ENCODE data around the gene C1QTNF1. TPM values are rescaled to one million over a fixed set of nuclear protein-coding genes. Genes with fewer than 3 reads are reported as not detected.

Gene C1QTNF1
- total and polyA plus RNA-seq, 9 of the 15 experiments (the other 6 are each of a cell fraction or from before 2014, with no cell fraction given): 0.09 TPM; not detected in 8

DNA sequence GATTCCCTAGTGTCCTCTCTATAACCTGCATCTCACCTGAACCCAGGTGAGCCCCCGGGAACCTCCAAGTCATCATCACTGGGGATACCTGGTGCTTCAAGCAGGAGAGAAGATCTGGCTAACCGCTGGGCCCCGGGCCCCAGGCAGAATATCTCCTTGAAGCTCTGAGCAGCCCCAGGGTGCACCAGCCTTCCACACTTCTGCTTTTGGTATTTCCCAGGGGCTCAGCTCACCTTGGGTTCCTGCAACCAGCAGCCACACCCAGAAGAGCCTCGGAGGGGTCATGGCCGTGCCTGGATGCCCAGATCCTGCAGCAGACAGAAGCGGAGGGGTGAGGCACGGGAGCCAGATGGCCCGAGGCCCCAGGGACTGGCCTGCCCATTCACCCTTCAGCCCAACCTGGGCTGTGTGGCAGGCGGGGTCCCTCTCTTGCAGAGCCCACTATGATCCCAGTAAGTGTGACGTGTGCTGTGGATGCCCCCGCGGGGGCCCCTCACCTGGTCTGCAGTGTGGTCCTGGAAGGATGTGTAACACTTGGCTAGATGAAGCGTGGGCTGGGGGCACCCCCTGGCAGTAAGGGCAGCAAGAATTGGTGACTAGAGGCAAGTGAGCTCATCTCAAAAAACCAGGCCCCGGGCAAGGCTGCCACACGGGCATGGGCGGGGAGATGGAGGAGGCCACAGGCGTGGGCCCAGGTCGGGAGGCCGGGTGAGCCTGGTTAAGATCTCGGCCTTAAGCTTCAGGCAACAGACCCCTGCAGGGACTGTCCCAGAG, 46.9 kb upstream of the C1QTNF1 start:
- DNase-seq (ENCODE audit: extremely low read depth in 1 of 4, low spot score in 3 of 4): no peak
- H3K79me2 ChIP-seq (ENCODE audit: control insufficient read depth, insufficient read depth, low read length): no peaks in the 10 kb centered on the region
- no peak for FAIRE-seq
- H3K4me1 ChIP-seq (replicated peaks in 1 of 2; ENCODE audit: control insufficient read depth in 2 of 2, insufficient read depth in 2 of 2, low read length in 2 of 2): peaks cover 0 to 63% of the 10 kb centered on the region in 2 experiments; a peak in 3 of 5 replicates
- ChIA-PET CTCF (ENCODE audit: low intra/inter-chr PET ratio) (no interaction called here), POLR2A (interaction anchor here (0.7 to 1.0 kb wide), 2 partner anchors 29 to 171 kb away, joined by 3 read pairs; no protein-coding TSS in a partner anchor)
- no peak overlapping the region for H3K27ac ChIP-seq (ENCODE audit: extremely low read depth, low read depth, low read length)
- no TSS peak for BruUV-seq (replicated peaks)
- in situ Hi-C loops (cut with MboI): no loop called here
- H3K27me3 ChIP-seq (ENCODE audit: control insufficient read depth in 2 of 2, insufficient read depth in 2 of 2, low read length in 2 of 2): no peaks in the 10 kb centered on the region
- H3K9me3 ChIP-seq (replicated peaks; ENCODE audit: control insufficient read depth, insufficient read depth, low read depth, low read length): no peaks in the 10 kb centered on the region
- no peak for TF ChIP-seq NR0B1 (IDR thresholded peaks at IDR 0.05; ENCODE audit: partially characterized antibody)
- no peak for TF ChIP-seq ZNF639 (CRISPR knock-in tag; conservative IDR thresholded peaks at IDR 0.05 in 1 of 2, IDR thresholded peaks at IDR 0.05 in 1 of 2)
- TF ChIP-seq ATF3 (IDR thresholded peaks at IDR 0.05): no peak
- TF ChIP-seq ATF3 (CRISPR knock-in tag; conservative IDR thresholded peaks at IDR 0.05): no peak
- TF ChIP-seq SPI1 (IDR thresholded peaks at IDR 0.05; ENCODE audit: borderline replicate concordance, low read depth, low read length): 0 out of 2 replicates have a peak, but pooled peaks have one; percentile 36
- no peaks in the 10 kb centered on the region for H3K36me3 ChIP-seq (ENCODE audit: control insufficient read depth, insufficient read depth, low read length)
- ATAC-seq: no peak
- WGBS (ENCODE audit: insufficient coverage, low coverage, missing lambda C conversion rate): 40% methylated on average over 18 of the region's 20 CpGs
- no peak overlapping the region for H2AFZ ChIP-seq (ENCODE audit: low read depth, low read length)
- no peak overlapping the region for H3K4me3 ChIP-seq
- no peaks in the 10 kb centered on the region for H3K9me1 ChIP-seq (ENCODE audit: control insufficient read depth, insufficient read depth, low read length)
- intact Hi-C loops (cut with micrococcal nuclease): no loop called here
- no peak overlapping the region for H3K9ac ChIP-seq (ENCODE audit: insufficient read depth in 1 of 2, low read depth in 2 of 2, low read length in 2 of 2)
- no peaks in the 10 kb centered on the region for H4K20me1 ChIP-seq (replicated peaks; ENCODE audit: control insufficient read depth, insufficient read depth, low read length)
- H3K4me2 ChIP-seq (ENCODE audit: insufficient read depth, low read length): no peak overlapping the region

Data from K562 (cell line).